ENCODE data around the gene FAM9C. TPM values are rescaled to one million over a fixed set of nuclear protein-coding genes. Genes with fewer than 3 reads are reported as not detected.

FAM9C gene
- total and polyA plus RNA-seq, 2 of the 4 experiments (the other 2 are of a cell fraction) = not detected

GRCh38 chrX:13009844-13010243 is 34.6 kb downstream of the FAM9C start:
- dilution Hi-C loops (cut with HindIII; ENCODE audit: low sequenced_read_pairs, unreplicated experiment) (no loop called here), in situ Hi-C loops (cut with MboI; ENCODE audit: low sequenced_read_pairs) (no loop called here), intact Hi-C loops (cut with micrococcal nuclease) (no loop called here)
- Histone ChIP-seq H3K4me2 (ENCODE audit: low read depth, low read length) (no peak overlapping the region), H2BK20ac (ENCODE audit: low read depth, low read length) (no peak overlapping the region), H3K56ac (ENCODE audit: extremely low read depth, insufficient read depth, low read length) (no peak overlapping the region), H3K36me3 (ENCODE audit: control insufficient read depth, insufficient read depth, low read length) (no peaks in the 10 kb centered on the region), H3K79me1 (ENCODE audit: low read depth in 1 of 2, low read length in 2 of 2) (no peaks in the 10 kb centered on the region), H2BK15ac (ENCODE audit: low read depth, low read length) (no peak overlapping the region), H3K9me3 (ENCODE audit: control insufficient read depth, insufficient read depth, low read length) (no peaks in the 10 kb centered on the region), H4K8ac (ENCODE audit: low read depth in 2 of 2, low read length in 2 of 2) (no peak overlapping the region), H2AK5ac (ENCODE audit: low read depth, low read length) (no peak overlapping the region), H3K27ac (ENCODE audit: insufficient read depth, low read length) (no peak overlapping the region), H3K9ac (ENCODE audit: low read depth, low read length) (no peak overlapping the region), H2AFZ (replicated peaks; ENCODE audit: low read length, poor library complexity) (no peak overlapping the region), H4K20me1 (ENCODE audit: insufficient read depth, low read length) (no peaks in the 10 kb centered on the region), H3K14ac (replicated peaks; ENCODE audit: low read depth, low read length) (no peak overlapping the region), H4K5ac (ENCODE audit: low read depth, low read length) (no peak overlapping the region), H3K23ac (ENCODE audit: low read depth, low read length) (no peak overlapping the region), H2BK5ac (ENCODE audit: low read depth, low read length, poor library complexity, severe bottlenecking) (no peak overlapping the region), H2AK9ac (replicated peaks; ENCODE audit: low read depth, low read length, poor library complexity) (no peak overlapping the region), H3K9me1 (ENCODE audit: insufficient read depth, low read length) (peaks cover 3% of the 10 kb centered on the region; the same call in 1 of the 2 replicates), H3K18ac (ENCODE audit: low read depth, low read length) (no peak overlapping the region), H3K4ac (ENCODE audit: low read depth, low read length) (no peak overlapping the region), H3K27me3 (ENCODE audit: control insufficient read depth, insufficient read depth, low read length) (no peaks in the 10 kb centered on the region), H4K91ac (ENCODE audit: insufficient read depth, low read depth, low read length) (no peak overlapping the region), H2BK120ac (ENCODE audit: low read depth, low read length) (no peak overlapping the region), H3K4me1 (ENCODE audit: control insufficient read depth, insufficient read depth, low read length) (peaks cover 7% of the 10 kb centered on the region), H3K4me3 (ENCODE audit: insufficient read depth, low read depth, low read length) (no peak overlapping the region)
- CTCF ChIA-PET = no interaction called here
- DNase-seq (peak; percentile 48), ATAC-seq (ENCODE audit: low read depth) (peak; percentile 56)
- POLR2A ChIA-PET (ENCODE audit: unreplicated experiment) = no interaction called here
- no TSS peak for BruUV-seq (replicated peaks)
- TF ChIP-seq RCOR1 (IDR thresholded peaks at IDR 0.05; ENCODE audit: insufficient replicate concordance, low read length) = no peak
- TF ChIP-seq BHLHE40 (IDR thresholded peaks at IDR 0.05; ENCODE audit: low read depth, low read length) = no peak
- TF ChIP-seq RAD21 (IDR thresholded peaks at IDR 0.05; ENCODE audit: low read length) = no peak
- no peak for TF ChIP-seq FOS (IDR thresholded peaks at IDR 0.05; ENCODE audit: low read depth, low read length)
- no peak for TF ChIP-seq MXI1 (IDR thresholded peaks at IDR 0.05; ENCODE audit: borderline replicate concordance, low read depth, low read length)
- TF ChIP-seq SMC3 (IDR thresholded peaks at IDR 0.05; ENCODE audit: low read depth, low read length) = no peak
- TF ChIP-seq MAFK (IDR thresholded peaks at IDR 0.05; ENCODE audit: low read depth, low read length) = no peak
- no peak for TF ChIP-seq CEBPB (IDR thresholded peaks at IDR 0.05; ENCODE audit: low read depth, low read length)
- no peak for TF ChIP-seq CHD1 (IDR thresholded peaks at IDR 0.05; ENCODE audit: low read depth, low read length)
- TF ChIP-seq MAZ (IDR thresholded peaks at IDR 0.05; ENCODE audit: borderline replicate concordance, low read depth, low read length) = no peak
- WGBS, 2 experiments (ENCODE audit: extremely low coverage in 2 of 2, insufficient read length in 1 of 2) = 67% methylated on average over 1 of the region's 8 CpGs; no CpG with 5 or more reads in 1 of the 2 experiments
